ENCODE results near the gene FAM234B.

The FAM234B gene

DNA sequence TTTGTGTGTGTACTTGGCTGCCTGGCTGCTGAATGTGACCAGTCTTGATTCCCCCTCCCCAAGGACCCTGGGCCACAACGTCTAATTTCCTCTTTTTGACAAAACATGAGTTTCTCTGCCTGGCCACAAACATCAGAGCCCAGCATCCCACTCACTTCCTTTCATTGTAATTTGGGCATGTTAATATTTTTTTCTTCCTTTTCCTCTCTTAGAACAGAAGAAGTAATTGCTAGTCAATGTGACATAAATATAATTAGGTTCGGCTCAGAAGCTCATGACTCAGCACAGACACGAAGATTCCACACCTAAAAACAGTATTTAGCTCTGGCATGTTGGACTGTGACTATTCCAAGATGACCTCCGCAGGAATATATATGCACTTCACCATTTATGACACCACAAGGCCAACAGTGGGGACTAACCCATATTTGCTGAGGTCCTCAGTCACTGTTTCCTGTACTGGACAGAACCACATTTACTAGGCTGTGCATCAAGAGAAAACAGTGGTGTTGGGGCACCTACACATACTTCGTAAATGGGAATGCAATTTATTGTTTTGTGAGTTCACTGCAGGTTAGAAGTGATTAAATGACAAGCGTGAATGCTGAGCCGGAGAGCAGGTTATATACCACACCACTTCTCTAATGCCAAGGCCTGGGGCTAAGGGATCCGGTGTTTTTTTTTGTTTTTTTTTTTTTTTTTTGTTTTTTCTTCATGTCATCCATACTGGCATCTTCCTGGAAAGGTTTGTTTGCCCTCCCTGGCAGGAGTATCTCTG, 55.1 kb downstream of the FAM234B start:
- Histone ChIP-seq H3K4me2 (no peak overlapping the region), H3K4me1 (ENCODE audit: low read depth, poor library complexity, severe bottlenecking) (peaks cover 33% of the 10 kb centered on the region), H3K9ac (no peak overlapping the region), H3K36me3 (ENCODE audit: insufficient read depth) (no peaks in the 10 kb centered on the region), H3K79me2 (ENCODE audit: insufficient read depth, low read depth) (no peaks in the 10 kb centered on the region), H3K27ac (no peak overlapping the region), H3K4me3 (IDR thresholded peaks at IDR 0.05; ENCODE audit: insufficient read depth, low read depth, low read length) (no peak overlapping the region), H2AFZ (ENCODE audit: low read depth) (peak overlapping the region; percentile 90; the same call in 1 of the 2 replicates), H4K20me1 (ENCODE audit: insufficient read depth) (no peaks in the 10 kb centered on the region), H3K27me3 (ENCODE audit: insufficient read depth, low read depth) (no peaks in the 10 kb centered on the region)
- TF ChIP-seq, protein P1, sequence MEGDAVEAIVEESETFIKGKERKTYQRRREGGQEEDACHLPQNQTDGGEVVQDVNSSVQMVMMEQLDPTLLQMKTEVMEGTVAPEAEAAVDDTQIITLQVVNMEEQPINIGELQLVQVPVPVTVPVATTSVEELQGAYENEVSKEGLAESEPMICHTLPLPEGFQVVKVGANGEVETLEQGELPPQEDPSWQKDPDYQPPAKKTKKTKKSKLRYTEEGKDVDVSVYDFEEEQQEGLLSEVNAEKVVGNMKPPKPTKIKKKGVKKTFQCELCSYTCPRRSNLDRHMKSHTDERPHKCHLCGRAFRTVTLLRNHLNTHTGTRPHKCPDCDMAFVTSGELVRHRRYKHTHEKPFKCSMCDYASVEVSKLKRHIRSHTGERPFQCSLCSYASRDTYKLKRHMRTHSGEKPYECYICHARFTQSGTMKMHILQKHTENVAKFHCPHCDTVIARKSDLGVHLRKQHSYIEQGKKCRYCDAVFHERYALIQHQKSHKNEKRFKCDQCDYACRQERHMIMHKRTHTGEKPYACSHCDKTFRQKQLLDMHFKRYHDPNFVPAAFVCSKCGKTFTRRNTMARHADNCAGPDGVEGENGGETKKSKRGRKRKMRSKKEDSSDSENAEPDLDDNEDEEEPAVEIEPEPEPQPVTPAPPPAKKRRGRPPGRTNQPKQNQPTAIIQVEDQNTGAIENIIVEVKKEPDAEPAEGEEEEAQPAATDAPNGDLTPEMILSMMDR (conservative IDR thresholded peaks at IDR 0.05; ENCODE audit: low read depth, low read length) = no peak

DNA sequence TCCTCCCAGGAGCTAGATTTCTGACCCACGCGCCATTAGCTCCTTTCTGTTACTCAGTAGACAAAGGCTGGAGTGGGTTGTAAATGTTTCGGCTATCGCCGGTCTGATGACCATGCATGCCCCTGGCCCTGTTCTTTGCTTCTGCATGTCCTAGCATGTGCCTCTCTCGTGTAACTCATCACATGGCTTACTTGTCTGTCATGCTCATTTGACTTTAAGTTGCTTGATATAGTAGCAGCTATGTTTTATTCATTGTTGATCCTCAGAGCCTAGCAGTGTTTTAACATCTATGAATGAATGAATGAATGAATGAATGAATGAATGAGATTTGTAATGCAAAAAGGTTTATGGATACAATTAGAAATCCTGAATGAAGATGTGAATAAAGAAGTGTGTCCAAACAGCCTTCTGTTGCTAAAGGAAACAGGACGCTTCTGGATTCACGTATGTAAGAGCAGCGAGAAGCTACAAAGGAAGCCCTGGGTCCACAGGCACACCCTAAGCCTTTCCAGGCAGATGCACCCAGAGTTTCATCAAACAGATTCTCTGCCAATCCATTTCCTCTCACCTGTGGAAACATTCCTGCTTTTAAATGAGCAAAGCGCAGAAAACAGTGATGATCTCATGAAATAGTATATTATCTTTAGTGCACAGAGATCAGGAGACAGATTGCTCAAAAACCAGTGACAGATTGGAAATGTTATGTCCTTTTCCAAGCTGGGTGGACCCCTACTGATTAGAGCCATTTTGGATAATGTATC, 55.8 kb downstream of the FAM234B start:
- Histone ChIP-seq H4K20me1 (ENCODE audit: insufficient read depth) (no peaks in the 10 kb centered on the region), H3K4me1 (ENCODE audit: low read depth, poor library complexity, severe bottlenecking) (peaks cover 33% of the 10 kb centered on the region), H3K27ac (no peak overlapping the region), H3K4me2 (peak overlapping the region; percentile 90), H3K79me2 (ENCODE audit: insufficient read depth, low read depth) (no peaks in the 10 kb centered on the region), H3K36me3 (ENCODE audit: insufficient read depth) (no peaks in the 10 kb centered on the region), H3K27me3 (ENCODE audit: insufficient read depth, low read depth) (no peaks in the 10 kb centered on the region), H3K4me3 (IDR thresholded peaks at IDR 0.05; ENCODE audit: insufficient read depth, low read depth, low read length) (no peak overlapping the region), H3K9ac (no peak overlapping the region), H2AFZ (ENCODE audit: low read depth) (peak overlapping the region; percentile 81; the same call in 1 of the 2 replicates)
- TF ChIP-seq, protein P1 (conservative IDR thresholded peaks at IDR 0.05; ENCODE audit: low read depth, low read length) = no peak

DNA sequence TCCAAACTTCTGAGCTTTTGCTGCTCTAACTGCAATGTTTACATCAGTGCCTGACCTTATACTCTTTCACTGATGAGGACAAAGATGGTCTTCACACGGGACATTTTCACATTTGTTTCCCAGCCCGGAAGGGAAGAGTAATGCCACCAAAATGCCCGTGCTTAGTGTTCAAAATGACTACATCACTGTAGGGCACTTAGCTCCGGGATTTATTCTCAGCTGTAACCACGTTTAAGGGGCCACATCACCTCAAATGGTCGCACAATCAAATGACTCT, 56.4 kb downstream of the FAM234B start:
- Histone ChIP-seq H3K79me2 (ENCODE audit: insufficient read depth, low read depth) (no peaks in the 10 kb centered on the region), H3K9ac (peak overlapping the region; percentile 94), H3K4me1 (ENCODE audit: low read depth, poor library complexity, severe bottlenecking) (peaks cover 33% of the 10 kb centered on the region)

DNA sequence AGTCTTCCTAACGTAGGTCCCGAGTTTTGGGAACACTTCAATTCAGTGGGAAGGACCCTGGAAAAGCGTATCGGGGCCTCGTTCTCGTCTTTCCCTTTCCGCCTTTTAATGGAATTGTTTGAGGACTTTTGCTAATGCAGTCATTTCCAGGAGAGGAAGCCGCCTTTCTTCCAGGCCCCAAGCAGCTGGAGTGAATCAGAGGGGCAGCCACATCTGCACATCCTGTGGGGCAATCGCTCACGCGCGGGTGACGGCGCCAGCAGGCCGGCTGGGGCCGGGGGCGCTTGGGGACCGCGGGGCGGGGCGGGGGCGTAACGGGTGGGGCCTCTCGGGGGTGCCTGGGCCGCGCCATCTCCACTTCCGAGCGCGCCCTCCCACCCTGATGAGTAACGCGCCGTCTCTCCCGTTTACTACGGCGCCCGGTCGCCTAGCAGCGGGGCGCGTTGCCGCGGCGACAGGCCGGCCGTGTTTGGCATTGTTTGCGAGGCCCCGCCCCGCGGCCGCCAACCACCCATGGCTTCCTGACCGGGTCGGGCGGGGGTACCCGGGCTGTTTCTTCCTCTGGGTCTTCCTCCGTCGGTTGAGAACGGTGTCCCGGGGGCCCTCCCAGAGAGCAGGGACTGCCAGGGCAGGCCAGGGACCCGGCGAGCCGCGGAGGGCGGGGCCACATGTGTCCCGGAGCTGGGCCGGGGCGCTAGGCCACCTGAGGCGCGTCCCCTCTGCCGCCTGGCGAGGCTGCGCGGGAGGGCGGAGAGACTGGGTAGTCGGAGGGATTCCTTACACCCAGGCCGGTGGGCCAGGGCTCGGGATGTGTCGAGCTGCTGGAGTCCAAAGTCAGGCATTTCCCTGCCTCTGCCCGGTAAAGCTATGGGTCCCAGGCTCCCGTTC, 56.9 kb downstream of the FAM234B start:
- Histone ChIP-seq H4K20me1 (ENCODE audit: insufficient read depth) (no peaks in the 10 kb centered on the region), H2AFZ (ENCODE audit: low read depth) (peak overlapping the region; percentile 81), H3K27ac (peak overlapping the region; percentile 68), H3K4me3 (IDR thresholded peaks at IDR 0.05; ENCODE audit: insufficient read depth, low read depth, low read length) (no peak overlapping the region), H3K27me3 (ENCODE audit: insufficient read depth, low read depth) (no peaks in the 10 kb centered on the region), H3K79me2 (ENCODE audit: insufficient read depth, low read depth) (no peaks in the 10 kb centered on the region), H3K9ac (peak overlapping the region; percentile 94), H3K36me3 (ENCODE audit: insufficient read depth) (no peaks in the 10 kb centered on the region), H3K4me1 (ENCODE audit: low read depth, poor library complexity, severe bottlenecking) (peaks cover 33% of the 10 kb centered on the region), H3K4me2 (peak overlapping the region; percentile 90)
- TF ChIP-seq, protein P1 (conservative IDR thresholded peaks at IDR 0.05; ENCODE audit: low read depth, low read length) = no peak

More for the DNA sequence above, 56.4 kb downstream of the FAM234B start:
- Histone ChIP-seq H4K20me1 (ENCODE audit: insufficient read depth) (no peaks in the 10 kb centered on the region), H3K4me3 (IDR thresholded peaks at IDR 0.05; ENCODE audit: insufficient read depth, low read depth, low read length) (no peak overlapping the region), H3K36me3 (ENCODE audit: insufficient read depth) (no peaks in the 10 kb centered on the region), H3K27me3 (ENCODE audit: insufficient read depth, low read depth) (no peaks in the 10 kb centered on the region), H3K27ac (peak overlapping the region; percentile 68), H3K4me2 (peak overlapping the region; percentile 90), H2AFZ (ENCODE audit: low read depth) (peak overlapping the region; percentile 81; the same call in 1 of the 2 replicates)
- TF ChIP-seq, protein P1 (conservative IDR thresholded peaks at IDR 0.05; ENCODE audit: low read depth, low read length) = no peak
